Measurements from ENCODE around the gene PLEKHM3.

The PLEKHM3 gene

DNA sequence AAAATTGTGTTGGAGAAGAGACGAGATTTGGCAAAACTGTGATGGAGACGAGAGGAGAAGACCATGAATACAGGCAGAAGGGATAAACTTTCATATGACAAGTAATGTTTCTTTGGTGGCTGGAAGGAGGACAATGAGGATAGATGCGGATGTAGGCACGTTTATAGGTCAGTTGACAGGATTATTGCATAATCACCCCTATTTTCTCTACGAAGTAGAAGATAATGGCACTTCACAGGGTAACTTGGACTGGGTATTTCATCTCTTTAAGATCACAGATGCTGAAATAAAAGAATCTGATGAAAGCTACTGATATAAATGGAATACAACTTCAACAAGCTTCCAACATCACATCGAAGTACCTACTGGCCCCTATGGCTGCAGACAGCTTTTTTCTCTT, 81.0 kb downstream of the PLEKHM3 start:
- no peak for DNase-seq

- DNase-seq = no peak
Observed at GRCh38 chr2:207939342-207940108, 85.8 kb downstream of the PLEKHM3 start.

GRCh38 chr2:207938886-207939285, 86.4 kb downstream of the PLEKHM3 start:
- DNase-seq = no peak

GRCh38 chr2:207938415-207938814, 86.9 kb downstream of the PLEKHM3 start:
- DNase-seq = no peak

- DNase-seq = peak; percentile 60 to 76 (median 75)
Observed at GRCh38 chr2:207937823-207938222, 87.5 kb downstream of the PLEKHM3 start.

GRCh38 chr2:207937253-207937652, 88.1 kb downstream of the PLEKHM3 start:
- DNase-seq = no peak

DNA sequence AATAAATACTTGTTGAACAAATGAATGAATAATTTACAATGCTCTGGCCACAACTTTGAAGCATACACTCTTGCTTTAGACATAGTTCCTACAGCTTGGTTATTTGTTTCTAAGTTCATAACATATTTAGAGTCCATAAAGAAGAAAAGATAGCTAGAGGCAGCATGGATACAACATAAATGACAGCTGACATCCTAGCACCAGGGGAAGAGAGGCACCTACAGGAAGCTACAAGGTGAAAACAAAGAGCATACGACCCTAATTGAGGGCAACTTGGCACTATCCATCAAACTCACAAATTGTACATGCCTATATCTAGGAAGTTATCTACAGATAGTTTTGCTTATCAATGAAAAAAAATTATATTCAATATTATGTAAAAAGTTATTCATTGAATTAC, 88.9 kb downstream of the PLEKHM3 start:
- DNase-seq = no peak

- DNase-seq = no peak
Observed at GRCh38 chr2:207935991-207936370, 89.3 kb downstream of the PLEKHM3 start.

- no peak for DNase-seq
Observed at GRCh38 chr2:207935121-207935990, 90.0 kb downstream of the PLEKHM3 start.

DNA sequence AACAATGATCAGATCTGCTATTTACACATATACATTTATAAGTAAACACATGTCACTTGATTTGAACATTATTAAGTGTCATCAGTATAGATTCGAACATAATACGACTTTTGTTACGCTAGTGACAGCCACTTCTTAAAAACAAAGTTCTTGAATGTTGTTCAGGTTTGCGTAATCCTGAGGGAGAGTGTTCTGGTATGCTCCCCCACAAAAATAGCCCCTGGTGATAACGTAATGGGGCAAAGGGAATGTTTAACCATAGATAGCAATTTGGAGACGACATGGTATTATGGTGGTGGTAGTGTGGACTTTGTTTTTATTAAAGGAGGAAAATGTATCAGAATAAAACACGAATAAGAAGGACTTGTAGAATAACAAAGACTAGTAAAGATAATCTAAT, 90.6 kb downstream of the PLEKHM3 start:
- DNase-seq = no peak

DNA sequence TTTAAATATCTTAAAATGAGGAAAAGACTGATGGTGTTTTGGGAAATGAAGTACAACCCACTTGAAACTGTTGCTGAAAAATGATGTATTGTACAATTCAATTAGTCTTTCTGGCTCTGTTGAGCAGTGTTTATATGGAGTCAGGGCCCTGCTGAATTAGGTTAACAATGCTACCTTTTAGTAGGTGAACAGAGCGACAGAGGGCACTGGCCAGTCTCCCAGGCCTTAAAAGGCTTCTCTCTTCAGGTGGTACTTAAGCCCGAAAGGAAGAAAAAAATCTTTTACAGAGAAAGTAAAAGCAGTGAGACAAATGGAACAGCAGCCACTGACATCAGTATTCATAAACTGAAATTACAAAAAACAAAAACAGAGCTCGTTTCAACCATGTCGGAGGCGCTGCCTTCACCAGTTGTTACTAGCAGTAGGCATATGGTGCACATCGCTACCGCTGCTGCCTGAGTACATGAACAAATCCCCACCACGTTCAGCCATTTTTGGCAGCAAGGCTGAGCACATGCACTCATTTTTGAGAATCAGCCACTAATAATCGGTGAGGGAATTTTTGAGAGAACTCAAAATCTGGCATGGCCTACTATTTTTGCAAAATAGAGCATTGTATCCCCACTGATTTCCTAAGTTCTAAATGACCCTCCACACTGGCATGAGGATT, 91.8 kb downstream of the PLEKHM3 start:
- DNase-seq = no peak

GRCh38 chr2:207932106-207932505, 93.2 kb downstream of the PLEKHM3 start:
- DNase-seq = no peak

DNA sequence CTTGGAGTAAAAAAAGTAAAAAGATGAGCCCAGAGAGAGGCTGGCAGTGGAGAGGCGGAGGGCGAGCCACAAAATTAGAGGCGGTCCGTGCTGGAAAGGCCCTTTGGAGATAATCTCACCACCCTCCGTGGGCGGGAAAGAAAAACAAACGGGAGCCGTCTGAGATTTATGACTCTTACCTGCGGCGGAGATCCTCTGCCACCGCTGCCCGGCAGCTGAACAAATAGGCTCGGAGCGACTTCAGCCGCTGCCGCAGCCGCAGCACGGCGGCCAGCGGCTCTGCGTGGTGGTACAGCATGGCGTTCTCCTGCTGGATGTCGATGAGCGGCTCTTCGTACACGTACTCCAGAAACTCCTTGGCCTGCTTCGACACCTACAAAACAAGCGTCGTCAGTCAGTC, 94.6 kb downstream of the PLEKHM3 start:
- no peak for DNase-seq

DNA sequence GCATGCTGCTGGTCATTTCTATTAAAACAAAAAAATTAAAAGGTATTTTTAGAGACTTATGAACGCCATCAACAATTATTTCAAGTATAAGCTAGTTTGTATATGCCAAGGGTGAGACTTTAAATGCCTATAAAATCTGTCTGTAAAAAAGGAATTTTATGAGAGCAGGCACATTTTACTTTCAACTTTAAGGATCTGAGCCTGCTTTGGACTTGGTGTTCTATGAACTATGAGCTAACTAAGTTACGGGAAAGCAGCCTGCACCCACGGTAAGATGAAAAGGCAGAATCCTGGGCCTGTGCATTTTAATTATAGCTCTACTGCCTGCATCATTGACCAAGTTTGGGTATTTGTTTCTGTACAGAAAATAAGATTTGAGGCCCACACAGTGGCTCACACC, 95.4 kb downstream of the PLEKHM3 start:
- no peak for DNase-seq

GRCh38 chr2:207928079-207928478, 97.2 kb downstream of the PLEKHM3 start:
- DNase-seq = peak; percentile 19 to 27 (median 24)

- DNase-seq = no peak
Observed at GRCh38 chr2:207926989-207927300, 98.4 kb downstream of the PLEKHM3 start.

DNA sequence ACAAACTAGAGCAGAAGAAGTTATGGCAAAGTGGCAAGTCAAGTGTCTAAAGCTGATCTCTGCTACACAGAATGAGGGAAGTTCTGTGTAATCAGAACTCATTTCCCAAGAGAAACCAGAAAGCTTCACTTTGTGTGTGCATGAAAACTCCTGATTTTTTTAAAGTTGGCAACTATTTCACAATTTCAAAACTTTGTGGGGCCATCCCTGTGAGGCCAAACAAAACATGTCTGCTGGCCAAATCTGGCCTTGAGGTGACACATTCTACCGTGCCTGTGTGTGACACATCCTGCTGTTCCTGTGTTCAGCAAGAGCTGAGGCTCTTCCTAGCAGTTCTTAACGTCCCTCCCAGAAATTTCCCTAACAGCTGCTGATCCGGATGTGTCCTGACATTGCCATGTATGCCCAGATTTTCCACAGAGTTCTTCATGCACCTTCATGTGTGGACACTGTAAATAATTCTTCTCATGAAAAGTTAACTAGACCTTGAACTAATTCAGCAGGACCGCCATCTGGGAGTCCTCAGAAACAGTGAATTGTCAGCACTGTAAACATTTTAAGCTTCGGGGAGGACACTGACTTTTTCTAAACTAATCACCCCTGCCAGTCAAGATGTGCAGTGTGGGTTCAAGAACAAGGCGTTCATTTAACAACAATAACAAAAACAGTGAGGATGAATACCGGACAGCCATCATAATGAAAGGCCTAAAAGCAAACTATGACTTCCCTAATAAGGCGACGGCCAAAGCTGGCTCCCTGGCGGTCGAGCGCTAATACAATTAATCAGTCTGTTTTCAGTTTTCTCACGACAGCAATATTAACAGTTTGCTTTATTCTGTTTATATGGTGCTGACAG, 99.0 kb downstream of the PLEKHM3 start:
- DNase-seq = peak; percentile 81 to 89 (median 88)

- no peak for DNase-seq
Observed at GRCh38 chr2:207925601-207926000, 99.7 kb downstream of the PLEKHM3 start.

- DNase-seq = no peak
Observed at GRCh38 chr2:207921606-207922005, 103.7 kb downstream of the PLEKHM3 start.

- DNase-seq = no peak
Observed at GRCh38 chr2:207920721-207921120, 104.6 kb downstream of the PLEKHM3 start.

- no peak for DNase-seq
Observed at GRCh38 chr2:207920321-207920720, 105.0 kb downstream of the PLEKHM3 start.

- DNase-seq = peak in 1 of 3 donors; percentile 18
Observed at GRCh38 chr2:207919164-207919919, 106.0 kb downstream of the PLEKHM3 start.

Data from suppressor macrophage treated with lipopolysaccharide for 1 hour (primary cell).